GM23338 (cell line): ENCODE results near the gene LRP11. TPM values are rescaled to one million over a fixed set of nuclear protein-coding genes. Genes with fewer than 3 reads are reported as not detected.

ENCODE experiments used
- ATAC-seq: fragments of 200-7000 bp; cut with Tn5 transposase; 3 replicates; pipeline ENCODE4 v1.9.1; 2020
- DNase-seq: peaks from one replicate; pipeline ENCODE4 v3.0.0-alpha.2; 2015; ENCODE audit warnings: low spot score
- H2AFZ ChIP-seq: fragments of 200-600 bp; sonication (generic); 2 replicates; pipeline ENCODE4 v1.8.0; 2016; ENCODE audit warnings: antibody characterized with exemption, mild to moderate bottlenecking, moderate library complexity
- H3F3A ChIP-seq: fragments of 200-600 bp; sonication (generic); replicated peaks from 2 replicates; pipeline ENCODE4 v1.8.0; 2017; ENCODE audit warnings: antibody characterized with exemption, mixed run types, low read depth
- H3K27ac ChIP-seq: fragments of 200-600 bp; sonication (generic); 2 replicates; pipeline ENCODE4 v1.6.1; 2016; ENCODE audit warnings: low read depth
- H3K27me3 ChIP-seq: fragments of 200-600 bp; sonication (generic); 2 replicates; pipeline ENCODE4 v1.8.0; 2016; ENCODE audit warnings: mild to moderate bottlenecking, mixed run types, moderate library complexity; ENCODE audit not compliant: insufficient read depth
- H3K36me3 ChIP-seq: fragments of 200-600 bp; sonication (generic); 2 replicates; pipeline ENCODE4 v1.8.0; 2016; ENCODE audit warnings: mild to moderate bottlenecking; ENCODE audit not compliant: insufficient read depth
- H3K4me1 ChIP-seq: fragments of 200-600 bp; sonication (generic); 2 replicates; pipeline ENCODE4 v1.8.0; 2016; ENCODE audit warnings: mild to moderate bottlenecking, moderate library complexity; ENCODE audit not compliant: insufficient read depth
- H3K4me2 ChIP-seq: fragments of 200-600 bp; sonication (generic); 2 replicates; pipeline ENCODE4 v1.7.1; 2017; ENCODE audit warnings: mixed run types
- H3K4me3 ChIP-seq: fragments of 200-600 bp; sonication (generic); 2 replicates; pipeline ENCODE4 v1.6.1; 2016; ENCODE audit warnings: mixed run types
- H3K79me2 ChIP-seq: fragments of 200-600 bp; sonication (generic); replicated peaks from 2 replicates; pipeline ENCODE4 v1.8.0; 2017; ENCODE audit warnings: mild to moderate bottlenecking; ENCODE audit not compliant: insufficient read depth
- H3K9me2 ChIP-seq: fragments of 200-600 bp; sonication (generic); 2 replicates; pipeline ENCODE4 v1.8.0; 2017; ENCODE audit not compliant: insufficient read depth
- H4K20me1 ChIP-seq: fragments of 200-600 bp; sonication (generic); replicated peaks from 2 replicates; pipeline ENCODE4 v1.8.0; 2017; ENCODE audit warnings: mild to moderate bottlenecking; ENCODE audit not compliant: insufficient read depth
- H3K27ac Mint-ChIP-seq: 2 replicates; pipeline ENCODE4 v1.8.0; 2020; ENCODE audit warnings: inconsistent platforms, mild to moderate bottlenecking, moderate library complexity, mixed read lengths
- H3K27me3 Mint-ChIP-seq: 3 replicates; pipeline ENCODE4 v1.8.0; 2022; ENCODE audit warnings: low read depth, mild to moderate bottlenecking, moderate library complexity, mixed read lengths, inconsistent platforms; ENCODE audit not compliant: insufficient read depth, poor library complexity
- H3K36me3 Mint-ChIP-seq: 3 replicates; pipeline ENCODE4 v1.8.0; 2021; ENCODE audit warnings: low read depth, mild to moderate bottlenecking, inconsistent platforms, moderate library complexity, mixed read lengths
- H3K4me1 Mint-ChIP-seq: 3 replicates; pipeline ENCODE4 v1.8.0; 2020; ENCODE audit warnings: mild to moderate bottlenecking, inconsistent platforms, mixed read lengths
- H3K4me3 Mint-ChIP-seq: 3 replicates; pipeline ENCODE4 v1.8.0; 2021; ENCODE audit warnings: moderate library complexity, mild to moderate bottlenecking, inconsistent platforms, mixed read lengths
- H3K9me3 Mint-ChIP-seq: 3 replicates; pipeline ENCODE4 v1.8.0; 2020; ENCODE audit warnings: moderate library complexity, mild to moderate bottlenecking, inconsistent platforms, mixed read lengths
- CTCF ChIP-seq, 2 experiments: fragments of 200-600 bp in 1 of 2; sonication (generic) in 1 of 2; conservative IDR thresholded peaks; 2 replicates each; pipeline versions ENCODE4 v1.5.1 to v1.6.1; 2016 to 2017; ENCODE audit warnings: antibody characterized with exemption in 2 of 2, low read depth in 2 of 2, mild to moderate bottlenecking in 2 of 2, moderate library complexity in 1 of 2
- EZH2 ChIP-seq: fragments of 200-600 bp; sonication (generic); IDR thresholded peaks from one replicate; pipeline ENCODE4 v1.8.0; 2017; ENCODE audit warnings: antibody characterized with exemption, mild to moderate bottlenecking, low read depth; ENCODE audit not compliant: unreplicated experiment
- EZH2phosphoT487 ChIP-seq: fragments of 200-600 bp; sonication (generic); IDR thresholded peaks from one replicate; pipeline ENCODE4 v1.8.1; 2018; ENCODE audit warnings: antibody characterized with exemption; ENCODE audit not compliant: unreplicated experiment
- NANOG ChIP-seq: IDR thresholded peaks from 2 replicates; pipeline ENCODE4 v1.6.1; 2016; ENCODE audit warnings: antibody characterized with exemption, borderline replicate concordance
- POLR2AphosphoS5 ChIP-seq: IDR thresholded peaks from 2 replicates; pipeline ENCODE4 v1.6.1; 2016; ENCODE audit warnings: antibody characterized with exemption, low read depth
- REST ChIP-seq: IDR thresholded peaks from one replicate; pipeline ENCODE4 v1.6.1; 2018; ENCODE audit warnings: antibody characterized with exemption; ENCODE audit not compliant: unreplicated experiment
- STAT1 ChIP-seq: IDR thresholded peaks from one replicate; pipeline ENCODE4 v1.6.1; 2016; ENCODE audit warnings: antibody characterized with exemption; ENCODE audit not compliant: unreplicated experiment
- ZNF114 ChIP-seq: fragments of 250-450 bp; sonication (Bioruptor Pico); IDR thresholded peaks from 2 replicates; pipeline ENCODE4 v1.5.0; 2020; ENCODE audit warnings: mild to moderate bottlenecking, moderate library complexity
- ZNF331 ChIP-seq: fragments of 250-450 bp; sonication (Bioruptor Pico); IDR thresholded peaks from 2 replicates; pipeline ENCODE4 v1.5.0; 2020; ENCODE audit warnings: low read depth, mild to moderate bottlenecking, moderate library complexity
- ZNF462 ChIP-seq: fragments of 250-450 bp; sonication (Bioruptor Pico); IDR thresholded peaks from 2 replicates; pipeline ENCODE4 v1.5.0; 2020; ENCODE audit warnings: mild to moderate bottlenecking, moderate library complexity
- polyA plus RNA-seq: library from polyadenylated mRNA; unstranded; fragments of >200 nt; fragmentation: Nextera tagmentation; extraction: Ambion mirVana; gene quantifications from 2 replicates; pipeline ENCODE4 v1.2.1, GENCODE V29; 2016
- total RNA-seq: library from RNA; depleted of rRNA; stranded (reverse); fragments of >200 nt; shearing (Covaris generic); gene quantifications from 2 replicates; pipeline ENCODE4 v1.2.3, GENCODE V29; 2014

LRP11 gene
- total and polyA plus RNA-seq, 2 experiments from 2014 or later, result 10.8 to 37.1 TPM

- no peak for TF ChIP-seq ZNF462 (CRISPR knock-in tag)
- no peak for TF ChIP-seq NANOG
- TF ChIP-seq ZNF331, result no peak
Measured at GRCh38 chr6:149881860-149882259, 17.7 kb upstream of the LRP11 start (continued).

GRCh38 chr6:149881066-149881766 lies 17.1 kb upstream of the LRP11 start:
- Histone ChIP-seq H2AFZ (no peak overlapping the region), H3K4me3 (no peak overlapping the region), H3K79me2 (no peaks in the 10 kb centered on the region), H3F3A (no peaks in the 10 kb centered on the region; the same call in 1 of the 2 replicates), H3K4me1 (no peaks in the 10 kb centered on the region), H3K27me3 (no peaks in the 10 kb centered on the region), H3K27ac (no peak overlapping the region), H3K4me2 (no peak overlapping the region), H3K9me2 (peaks cover 3% of the 10 kb centered on the region; the same call in 1 of the 2 replicates), H3K36me3 (no peaks in the 10 kb centered on the region), H4K20me1 (no peaks in the 10 kb centered on the region)
- DNase-seq, result no peak
- peaks cover 3% of the 10 kb centered on the region; the same call in 1 of the 3 replicates for H3K4me1 Mint-ChIP-seq
- no peaks in the 10 kb centered on the region for H3K36me3 Mint-ChIP-seq
- no peaks in the 10 kb centered on the region for H3K9me3 Mint-ChIP-seq
- H3K27ac Mint-ChIP-seq, result no peak overlapping the region
- ATAC-seq, result no peak
- no peak overlapping the region for H3K4me3 Mint-ChIP-seq
- peaks cover 8% of the 10 kb centered on the region for H3K27me3 Mint-ChIP-seq
- TF ChIP-seq STAT1, result no peak
- TF ChIP-seq ZNF331, result no peak
- TF ChIP-seq NANOG, result no peak
- TF ChIP-seq EZH2phosphoT487, result no peak
- no peak for TF ChIP-seq EZH2
- no peak for TF ChIP-seq POLR2AphosphoS5
- no peak for TF ChIP-seq REST
- TF ChIP-seq CTCF (conservative IDR thresholded peaks at IDR 0.05; ENCODE audit: low read depth in 2 of 2), result no peak
- TF ChIP-seq ZNF114 (CRISPR knock-in tag), result no peak
